Large intestine (tissue), 3 donors: ENCODE data around the gene VPS4A. TPM values are rescaled to one million over a fixed set of nuclear protein-coding genes. Genes with fewer than 3 reads are reported as not detected.
"Not testable (repeated sequence)": the region's sequence is repeated elsewhere in the genome, so short reads cannot be mapped to it uniquely, and the experiment has no call there.

ENCODE experiments used
- DNase-seq, 2 donors: peaks; one replicate each; pipeline versions ENCODE4 v3.0.0 to v3.0.0-alpha.2; 2013
- H3K27ac ChIP-seq: one replicate; pipeline ENCODE4 v1.5.1; 2013; ENCODE audit warnings: low read length
- H3K27me3 ChIP-seq: 2 replicates; pipeline ENCODE4 v1.6.1; 2013; ENCODE audit warnings: low read length; ENCODE audit not compliant: control insufficient read depth, insufficient read depth
- H3K36me3 ChIP-seq: 2 replicates; pipeline ENCODE4 v1.6.1; 2013; ENCODE audit warnings: low read length; ENCODE audit not compliant: control insufficient read depth, insufficient read depth
- H3K4me1 ChIP-seq: one replicate; pipeline ENCODE4 v1.6.1; 2013; ENCODE audit warnings: low read length; ENCODE audit not compliant: control insufficient read depth, insufficient read depth
- H3K4me3 ChIP-seq: one replicate; pipeline ENCODE4 v1.5.1; 2013; ENCODE audit warnings: low read length
- H3K9me3 ChIP-seq: one replicate; pipeline ENCODE4 v1.6.1; 2013; ENCODE audit warnings: mild to moderate bottlenecking, low read depth, low read length, moderate library complexity; ENCODE audit not compliant: control insufficient read depth
- WGBS: methylation state at CpG from one replicate; pipeline ENCODE4 v1.1.5; 2013; ENCODE audit warnings: low lambda C conversion rate; ENCODE audit not compliant: insufficient coverage; 5-methylcytosine and 5-hydroxymethylcytosine counted together
- polyA plus RNA-seq: library from polyadenylated mRNA; unstranded; fragments of 120-200 nt; gene quantifications from one replicate; pipeline ENCODE4 v1.2.1, GENCODE V29; 2013

Gene VPS4A
- polyA plus RNA-seq, 1 donor = 43.5 TPM

DNA sequence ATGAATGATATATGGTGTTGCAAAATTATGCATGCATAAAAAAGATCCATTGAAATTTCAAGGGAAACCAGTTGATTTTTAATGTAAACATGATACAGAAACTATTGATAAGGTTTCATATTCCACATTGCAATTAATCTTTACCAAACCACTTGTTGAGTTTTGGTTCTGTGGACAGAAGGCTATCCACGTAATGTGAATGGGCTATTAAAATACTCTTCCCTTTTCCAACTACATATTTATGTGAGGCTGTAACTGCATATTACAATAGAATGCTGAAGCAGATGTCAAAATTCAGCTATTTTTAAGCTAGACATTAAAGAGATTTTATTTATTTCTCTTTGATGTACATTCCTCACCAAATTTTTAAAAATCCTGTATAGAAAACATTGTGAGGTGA lies 33.7 kb upstream of the VPS4A start:
- Histone ChIP-seq H3K36me3 (no peaks in the 10 kb centered on the region), H3K27me3 (no peaks in the 10 kb centered on the region), H3K4me1 (no peaks in the 10 kb centered on the region), H3K27ac (no peak overlapping the region), H3K9me3 (no peaks in the 10 kb centered on the region), H3K4me3 (no peak overlapping the region)
- no CpG with 5 or more reads among the region's 1 CpG for WGBS
- no peak for DNase-seq

DNA sequence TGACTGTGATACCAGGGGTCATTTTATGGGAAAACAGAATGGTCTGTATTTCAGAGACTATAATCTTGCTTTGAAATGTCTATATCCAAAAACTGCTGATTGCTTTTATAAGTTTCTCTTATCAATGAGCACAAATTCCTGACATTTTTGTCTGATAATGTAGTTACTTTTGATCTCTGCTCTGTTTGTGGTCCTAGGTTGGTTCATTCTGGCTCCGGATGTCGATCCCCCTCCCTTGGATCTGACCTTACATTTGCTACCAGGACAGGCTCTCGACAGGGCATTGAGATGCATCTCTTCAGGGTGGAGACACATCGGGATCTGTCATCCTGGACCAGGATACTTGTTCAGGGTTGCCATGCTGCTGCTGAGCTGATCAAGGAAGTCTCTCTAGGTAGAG lies 27.3 kb upstream of the VPS4A start:
- peaks cover 17% of the 10 kb centered on the region for H3K36me3 ChIP-seq
- H3K9me3 ChIP-seq = no peaks in the 10 kb centered on the region
- WGBS = 50% methylated on average over 2 of the region's 4 CpGs
- no peak for DNase-seq
- no peaks in the 10 kb centered on the region for H3K27me3 ChIP-seq
- no peaks in the 10 kb centered on the region for H3K4me1 ChIP-seq
- no peak overlapping the region for H3K27ac ChIP-seq
- no peak overlapping the region for H3K4me3 ChIP-seq

- peaks cover 17% of the 10 kb centered on the region for H3K36me3 ChIP-seq
- WGBS = no CpG with 5 or more reads among the region's 4 CpGs
Observed at GRCh38 chr16:69285240-69285639, 25.9 kb upstream of the VPS4A start.

GRCh38 chr16:69286941-69287713 lies 24.0 kb upstream of the VPS4A start:
- Histone ChIP-seq H3K4me3 (no peak overlapping the region), H3K4me1 (no peaks in the 10 kb centered on the region), H3K9me3 (no peaks in the 10 kb centered on the region), H3K27ac (no peak overlapping the region), H3K36me3 (peaks cover 20% of the 10 kb centered on the region), H3K27me3 (no peaks in the 10 kb centered on the region)
- peak in 1 of 2 donors; percentile 46 for DNase-seq
- WGBS = 71% methylated on average over 1 of the region's 13 CpGs

More at GRCh38 chr16:69285240-69285639, 25.9 kb upstream of the VPS4A start:
- Histone ChIP-seq H3K4me3 (no peak overlapping the region), H3K27me3 (no peaks in the 10 kb centered on the region), H3K4me1 (no peaks in the 10 kb centered on the region), H3K9me3 (no peaks in the 10 kb centered on the region), H3K27ac (no peak overlapping the region)
- DNase-seq = no peak

GRCh38 chr16:69291657-69292056 lies 19.5 kb upstream of the VPS4A start:
- not testable (repeated sequence) for H3K27ac ChIP-seq, H3K27me3 ChIP-seq, H3K4me3 ChIP-seq, DNase-seq, H3K36me3 ChIP-seq, H3K9me3 ChIP-seq, H3K4me1 ChIP-seq
- no CpG with 5 or more reads among the region's 9 CpGs for WGBS

- WGBS = 93% methylated on average over 2 of the region's 3 CpGs
- Histone ChIP-seq H3K4me3 (no peak overlapping the region), H3K27ac (no peak overlapping the region), H3K9me3 (no peaks in the 10 kb centered on the region), H3K36me3 (peaks cover 3% of the 10 kb centered on the region), H3K4me1 (no peaks in the 10 kb centered on the region), H3K27me3 (no peaks in the 10 kb centered on the region)
- DNase-seq = no peak
Observed at GRCh38 chr16:69293401-69293800, 17.7 kb upstream of the VPS4A start.

GRCh38 chr16:69294051-69294450 lies 17.1 kb upstream of the VPS4A start:
- Histone ChIP-seq H3K9me3 (no peaks in the 10 kb centered on the region), H3K36me3 (peaks cover 3% of the 10 kb centered on the region), H3K27ac (no peak overlapping the region), H3K4me1 (no peaks in the 10 kb centered on the region), H3K4me3 (no peak overlapping the region), H3K27me3 (no peaks in the 10 kb centered on the region)
- no peak for DNase-seq
- WGBS = no CpG with 5 or more reads among the region's 1 CpG

- H3K27ac ChIP-seq, H3K4me1 ChIP-seq, H3K27me3 ChIP-seq, DNase-seq, H3K4me3 ChIP-seq, H3K9me3 ChIP-seq: not testable (repeated sequence)
- WGBS = no CpG with 5 or more reads among the region's 7 CpGs
- H3K36me3 ChIP-seq = peaks cover 17% of the 10 kb centered on the region
Observed at GRCh38 chr16:69296771-69297170, 14.4 kb upstream of the VPS4A start.

GRCh38 chr16:69298261-69298660 lies 12.9 kb upstream of the VPS4A start:
- WGBS = no CpG with 5 or more reads among the region's 4 CpGs
- H3K27me3 ChIP-seq = no peaks in the 10 kb centered on the region
- H3K4me3 ChIP-seq = no peak overlapping the region
- H3K27ac ChIP-seq = no peak overlapping the region
- H3K4me1 ChIP-seq = no peaks in the 10 kb centered on the region
- no peak for DNase-seq
- peaks cover 20% of the 10 kb centered on the region for H3K36me3 ChIP-seq
- no peaks in the 10 kb centered on the region for H3K9me3 ChIP-seq

DNA sequence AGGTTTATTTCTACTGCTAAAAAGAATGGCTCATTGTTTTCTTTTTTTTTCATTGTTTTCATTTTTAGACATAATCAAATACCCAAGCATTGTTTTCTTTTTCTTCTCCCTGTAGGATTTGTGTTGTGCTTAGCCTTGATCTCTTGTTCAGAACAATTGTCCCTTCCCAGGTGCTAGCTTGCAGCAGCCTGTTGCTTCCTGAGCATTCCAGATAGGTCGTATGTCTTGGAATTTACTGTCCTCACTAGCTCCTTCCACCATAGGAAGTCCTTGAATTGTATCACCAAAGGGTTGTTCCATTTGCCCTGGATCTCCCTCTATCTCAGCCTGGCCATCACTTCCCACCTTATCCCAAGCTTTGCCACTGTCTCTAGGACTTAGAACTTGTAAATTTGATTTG lies 10.0 kb upstream of the VPS4A start:
- no peak overlapping the region for H3K27ac ChIP-seq
- H3K9me3 ChIP-seq = no peaks in the 10 kb centered on the region
- no peak for DNase-seq
- no CpG with 5 or more reads among the region's 1 CpG for WGBS
- peaks cover 20% of the 10 kb centered on the region for H3K36me3 ChIP-seq
- H3K4me1 ChIP-seq = no peaks in the 10 kb centered on the region
- H3K4me3 ChIP-seq = no peak overlapping the region
- no peaks in the 10 kb centered on the region for H3K27me3 ChIP-seq

GRCh38 chr16:69301861-69302260 lies 9.3 kb upstream of the VPS4A start:
- H3K36me3 ChIP-seq = peaks cover 20% of the 10 kb centered on the region
- no peak for DNase-seq
- WGBS = 100% methylated on average over 1 of the region's 4 CpGs

More at GRCh38 chr16:69301861-69302260, 9.3 kb upstream of the VPS4A start:
- Histone ChIP-seq H3K4me3 (no peak overlapping the region), H3K27ac (no peak overlapping the region), H3K9me3 (no peaks in the 10 kb centered on the region), H3K27me3 (no peaks in the 10 kb centered on the region), H3K4me1 (no peaks in the 10 kb centered on the region)
